Neural progenitor cell (in vitro differentiated cells): ENCODE data around the gene ITCH.
"Not testable (repeated sequence)": the region's sequence is repeated elsewhere in the genome, so short reads cannot be mapped to it uniquely, and the experiment has no call there.

Experiments
- CTCF ChIP-seq: fragments of 200-600 bp; sonication (generic); IDR thresholded peaks from 2 replicates; pipeline ENCODE4 v1.5.1; 2017; ENCODE audit warnings: antibody characterized with exemption, mild to moderate bottlenecking
- EZH2 ChIP-seq: fragments of 200-600 bp; sonication (generic); IDR thresholded peaks from 2 replicates; pipeline ENCODE4 v1.6.1; 2017; ENCODE audit warnings: antibody characterized with exemption, mild to moderate bottlenecking, moderate library complexity

GRCh38 chr20:34519841-34520240 is 156.8 kb downstream of the ITCH start:
- not testable (repeated sequence) for TF ChIP-seq CTCF, EZH2
